ENCODE results near the gene ANKRD33.

ANKRD33 gene

GRCh38 chr12:51905471-51906429 lies 17.8 kb downstream of the ANKRD33 start:
- no peak for DNase-seq

- DNase-seq: no peak
Observed at GRCh38 chr12:51906430-51907082, 18.7 kb downstream of the ANKRD33 start.

GRCh38 chr12:51907083-51907855 lies 19.4 kb downstream of the ANKRD33 start, which contains the start of gene ACVRL1:
Gene ACVRL1 (plus strand): TSS chr12:51907504. CDS start chr12:51912475, 4,971 bp downstream.
- DNase-seq: no peak

DNA sequence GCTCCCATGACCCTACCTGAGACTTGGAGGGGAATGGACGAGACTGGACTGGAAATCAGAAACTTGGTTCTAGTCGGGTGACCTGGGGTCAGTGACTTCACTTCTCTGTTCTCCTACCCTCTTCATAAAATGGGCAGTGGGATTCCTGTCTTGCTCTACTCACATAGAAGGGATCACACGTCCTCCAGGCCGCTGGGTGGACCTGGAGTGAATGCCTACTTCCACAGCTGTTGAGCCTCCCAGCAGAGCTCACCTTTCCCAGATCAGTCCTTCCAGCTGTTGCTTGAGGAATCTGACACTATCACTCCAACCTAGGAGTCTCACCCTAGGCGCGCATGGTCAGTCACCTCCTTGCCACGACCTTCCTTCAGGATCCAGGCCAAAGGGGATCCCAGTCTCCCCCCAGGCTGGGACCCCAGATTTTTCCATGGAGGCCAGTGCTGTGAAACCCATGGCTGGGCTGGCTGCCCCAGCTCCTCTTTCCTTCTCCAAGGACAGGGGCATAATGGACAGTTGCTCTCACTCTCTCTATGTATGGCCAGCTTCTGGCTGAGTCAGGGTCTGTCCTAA lies 20.0 kb downstream of the ANKRD33 start:
- DNase-seq: no peak

GRCh38 chr12:51908876-51909592 lies 21.1 kb downstream of the ANKRD33 start:
- no peak for DNase-seq

DNA sequence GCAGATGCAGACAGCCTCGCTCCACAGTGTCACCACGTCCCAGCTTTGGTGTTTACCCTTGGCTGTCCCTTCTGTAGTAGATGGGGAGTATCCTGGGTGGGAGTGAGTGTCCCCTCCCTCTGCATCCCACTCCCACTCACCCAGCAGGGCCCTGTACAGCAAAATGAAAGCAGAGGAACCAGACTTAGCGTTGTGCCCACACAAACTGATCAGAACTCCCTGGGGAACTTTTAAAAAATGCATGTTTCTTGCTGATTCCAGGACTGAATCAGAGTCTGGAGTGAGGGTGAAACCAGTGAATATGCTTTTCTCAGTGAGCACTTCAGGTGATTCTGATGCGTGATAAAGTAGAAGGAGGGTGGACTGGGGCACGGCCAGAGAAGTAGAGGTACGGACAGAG lies 22.3 kb downstream of the ANKRD33 start:
- no peak for DNase-seq

GRCh38 chr12:51910691-51911090 lies 22.8 kb downstream of the ANKRD33 start:
- no peak for DNase-seq

- no peak for DNase-seq
Observed at GRCh38 chr12:51911307-51911706, 23.4 kb downstream of the ANKRD33 start.

DNA sequence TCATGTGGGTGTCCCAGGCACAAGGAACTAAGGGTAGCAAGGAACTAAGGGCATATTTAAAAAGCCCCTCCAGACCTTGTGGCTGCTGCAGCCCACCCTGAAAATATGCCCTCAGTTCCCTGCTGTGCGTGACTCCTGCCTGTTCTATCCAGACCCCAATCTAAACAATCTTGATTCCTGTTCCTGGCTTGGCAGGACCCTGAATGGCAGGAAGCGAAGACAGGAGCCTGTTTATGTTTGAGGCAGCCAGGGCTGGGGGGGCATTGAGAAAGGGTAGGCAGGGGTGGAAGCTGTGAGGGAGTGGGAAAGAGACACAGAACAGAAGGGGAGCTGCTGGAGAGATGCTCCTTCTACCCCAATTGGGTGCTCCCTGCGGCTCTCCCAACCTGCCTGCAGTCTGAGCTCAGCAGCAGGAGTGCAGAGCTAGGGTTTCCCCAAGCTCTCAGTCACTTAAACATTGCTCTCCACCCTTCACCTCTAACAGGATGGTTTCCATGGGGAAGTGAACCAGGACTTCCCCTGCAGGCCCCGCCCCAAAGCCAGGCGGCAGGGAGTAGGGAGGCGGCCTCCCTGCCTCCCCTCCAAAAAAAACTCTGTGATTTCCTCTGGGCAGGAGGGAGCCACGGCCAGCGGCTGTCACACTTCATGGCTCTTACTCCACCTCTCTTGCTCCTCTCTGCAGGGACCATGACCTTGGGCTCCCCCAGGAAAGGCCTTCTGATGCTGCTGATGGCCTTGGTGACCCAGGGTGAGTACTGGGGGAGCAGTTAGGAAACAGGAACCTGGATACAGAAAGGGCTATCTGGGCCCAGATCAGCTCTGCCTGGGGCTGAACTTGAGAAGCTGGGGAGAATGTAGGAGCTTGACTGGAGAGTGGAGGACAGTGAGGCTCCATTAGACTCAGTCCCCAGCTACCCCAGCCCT lies 24.1 kb downstream of the ANKRD33 start:
- DNase-seq: no peak

DNA sequence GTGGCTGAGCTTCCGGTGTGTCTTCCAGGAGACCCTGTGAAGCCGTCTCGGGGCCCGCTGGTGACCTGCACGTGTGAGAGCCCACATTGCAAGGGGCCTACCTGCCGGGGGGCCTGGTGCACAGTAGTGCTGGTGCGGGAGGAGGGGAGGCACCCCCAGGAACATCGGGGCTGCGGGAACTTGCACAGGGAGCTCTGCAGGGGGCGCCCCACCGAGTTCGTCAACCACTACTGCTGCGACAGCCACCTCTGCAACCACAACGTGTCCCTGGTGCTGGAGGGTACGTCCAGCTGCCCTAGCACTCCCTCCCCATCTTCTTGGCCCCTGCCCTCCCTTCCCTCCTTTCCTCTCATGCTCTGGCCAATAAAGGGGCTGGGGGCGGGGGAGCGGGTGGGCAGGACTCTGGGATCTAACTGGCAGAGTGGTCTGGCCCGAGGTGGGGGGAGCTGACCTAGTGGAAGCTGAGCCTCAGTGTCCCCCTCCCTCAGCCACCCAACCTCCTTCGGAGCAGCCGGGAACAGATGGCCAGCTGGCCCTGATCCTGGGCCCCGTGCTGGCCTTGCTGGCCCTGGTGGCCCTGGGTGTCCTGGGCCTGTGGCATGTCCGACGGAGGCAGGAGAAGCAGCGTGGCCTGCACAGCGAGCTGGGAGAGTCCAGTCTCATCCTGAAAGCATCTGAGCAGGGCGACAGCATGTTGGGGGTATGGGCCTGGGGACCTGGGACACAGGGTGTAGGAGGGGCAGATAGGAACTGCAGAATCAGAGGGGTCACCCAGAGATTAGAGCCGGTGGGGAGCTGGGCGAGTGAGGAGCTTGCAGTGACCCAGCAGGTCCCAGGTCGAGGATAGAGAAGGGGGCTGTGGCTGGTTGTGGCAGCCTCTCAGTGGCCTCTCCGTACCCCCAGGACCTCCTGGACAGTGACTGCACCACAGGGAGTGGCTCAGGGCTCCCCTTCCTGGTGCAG lies 25.4 kb downstream of the ANKRD33 start:
- DNase-seq: no peak

DNA sequence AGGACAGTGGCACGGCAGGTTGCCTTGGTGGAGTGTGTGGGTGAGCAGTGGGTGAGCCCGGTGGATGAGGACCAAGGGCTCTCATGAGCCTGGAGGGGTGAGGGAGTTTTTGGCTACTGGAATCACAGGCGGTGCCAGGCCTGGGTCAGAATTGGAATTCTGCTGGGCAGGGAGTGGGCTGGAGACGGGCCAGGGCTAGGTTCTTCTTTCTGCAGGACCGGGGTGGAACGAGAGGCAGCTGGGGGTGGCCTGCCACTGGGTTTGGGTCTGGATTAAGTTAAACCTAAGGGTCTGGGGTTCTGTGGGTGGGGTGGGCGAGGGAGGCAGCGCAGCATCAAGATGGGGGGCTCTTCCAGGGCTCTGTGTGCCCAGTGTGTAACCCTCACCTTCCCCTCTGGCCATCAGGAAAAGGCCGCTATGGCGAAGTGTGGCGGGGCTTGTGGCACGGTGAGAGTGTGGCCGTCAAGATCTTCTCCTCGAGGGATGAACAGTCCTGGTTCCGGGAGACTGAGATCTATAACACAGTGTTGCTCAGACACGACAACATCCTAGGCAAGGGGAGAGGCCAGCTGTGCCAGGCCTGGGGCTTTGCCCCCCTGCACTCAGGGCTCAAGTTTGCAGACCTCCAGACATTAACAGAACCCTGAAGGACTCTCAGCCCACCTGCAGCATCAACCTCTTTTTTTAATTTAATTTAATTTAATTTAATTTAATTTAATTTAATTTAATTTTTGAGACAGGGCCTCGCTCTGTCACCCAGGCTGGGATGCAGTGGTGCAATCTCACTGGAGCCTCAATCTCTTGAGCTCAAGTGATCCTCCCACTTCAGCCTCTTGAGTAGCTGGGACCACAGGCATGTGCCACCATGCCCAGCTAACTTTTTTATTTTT lies 26.4 kb downstream of the ANKRD33 start:
- DNase-seq: no peak

DNA sequence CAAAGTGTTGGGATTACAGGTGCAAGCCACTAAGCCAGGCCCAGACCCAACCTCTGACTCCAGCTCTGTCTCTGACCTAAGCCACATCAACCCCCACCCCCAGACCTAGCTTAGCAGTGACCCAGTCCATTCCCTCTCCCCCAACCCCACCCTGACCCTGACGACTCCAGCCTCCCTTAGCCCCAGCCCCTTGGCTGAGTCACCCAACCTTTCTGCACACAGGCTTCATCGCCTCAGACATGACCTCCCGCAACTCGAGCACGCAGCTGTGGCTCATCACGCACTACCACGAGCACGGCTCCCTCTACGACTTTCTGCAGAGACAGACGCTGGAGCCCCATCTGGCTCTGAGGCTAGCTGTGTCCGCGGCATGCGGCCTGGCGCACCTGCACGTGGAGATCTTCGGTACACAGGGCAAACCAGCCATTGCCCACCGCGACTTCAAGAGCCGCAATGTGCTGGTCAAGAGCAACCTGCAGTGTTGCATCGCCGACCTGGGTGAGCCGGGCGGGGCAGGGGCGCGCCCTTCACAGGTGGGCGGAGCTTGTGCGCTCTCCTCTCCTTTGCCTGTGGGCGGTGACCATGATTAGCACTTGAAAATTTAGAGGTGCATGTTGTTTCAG lies 27.2 kb downstream of the ANKRD33 start:
- no peak for DNase-seq

GRCh38 chr12:51915951-51916350 lies 28.0 kb downstream of the ANKRD33 start:
- DNase-seq: no peak

DNA sequence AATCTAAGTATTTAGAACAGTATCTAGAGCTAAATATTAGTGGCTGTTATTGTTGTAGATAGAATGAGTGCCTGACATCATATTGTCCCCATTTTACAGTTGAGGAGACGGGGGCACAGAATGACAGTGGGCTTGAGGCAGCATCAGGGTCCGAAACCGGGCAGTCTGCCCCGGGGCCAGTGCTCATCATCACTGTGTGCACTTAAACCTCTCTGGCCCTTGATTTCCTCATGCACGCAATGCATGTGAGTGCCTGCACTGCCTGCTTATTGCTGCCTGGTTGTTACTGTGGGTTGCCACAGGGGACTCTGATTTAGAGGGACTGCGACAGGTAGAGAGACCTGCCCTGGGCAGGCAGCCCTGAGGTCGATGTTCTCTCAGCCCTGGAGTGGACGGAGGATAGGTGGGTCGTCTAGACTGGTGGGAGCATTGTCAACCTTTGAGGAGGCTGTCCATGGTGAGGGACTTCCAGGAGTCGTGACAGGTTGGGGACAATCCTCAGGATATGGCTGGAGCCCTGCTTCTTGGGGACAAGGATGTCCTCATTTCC lies 29.2 kb downstream of the ANKRD33 start:
- DNase-seq: no peak

- no peak for DNase-seq
Observed at GRCh38 chr12:51917746-51918453, 30.0 kb downstream of the ANKRD33 start.

- no peak for DNase-seq
Observed at GRCh38 chr12:51920046-51920445, 32.1 kb downstream of the ANKRD33 start.

GRCh38 chr12:51921017-51921725 lies 33.3 kb downstream of the ANKRD33 start:
- no peak for DNase-seq

All from GOT3 (cell line).